Measurements from ENCODE around the gene ARHGAP33. TPM values are rescaled to one million over a fixed set of nuclear protein-coding genes. Genes with fewer than 3 reads are reported as not detected.

Gene ARHGAP33
- total and polyA plus RNA-seq, 2 experiments from 2014 or later: 11.6 to 22.1 TPM

- TF ChIP-seq POLR2AphosphoS5 (IDR thresholded peaks at IDR 0.05; ENCODE audit: low read depth) (no peak), CREB1 (CRISPR knock-in tag; IDR thresholded peaks at IDR 0.05; ENCODE audit: low read depth) (no peak), EZH2phosphoT487 (IDR thresholded peaks at IDR 0.05; ENCODE audit: unreplicated experiment) (no peak), JUNB (IDR thresholded peaks at IDR 0.05; ENCODE audit: unreplicated experiment) (no peak), ZNF114 (CRISPR knock-in tag; IDR thresholded peaks at IDR 0.05) (no peak), CTCF (conservative IDR thresholded peaks at IDR 0.05; ENCODE audit: low read depth in 2 of 2) (0 out of 4 replicates have a peak, but pooled peaks of 1 of the 2 experiments have one; percentile 11)
- H3K27ac Mint-ChIP-seq: no peak overlapping the region
- ATAC-seq: no peak
- Histone ChIP-seq H3K79me2 (replicated peaks; ENCODE audit: insufficient read depth) (peaks cover 9% of the 10 kb centered on the region), H3K27ac (ENCODE audit: low read depth) (no peak overlapping the region), H2AFZ (no peak overlapping the region), H3K4me2 (peak overlapping the region; percentile 93; the same call in 1 of the 2 replicates), H3F3A (replicated peaks; ENCODE audit: low read depth) (0 out of 2 replicates have a peak, but pooled peaks cover 6% of the 10 kb centered on the region), H3K9me2 (ENCODE audit: insufficient read depth) (no peaks in the 10 kb centered on the region), H3K27me3 (ENCODE audit: insufficient read depth) (peaks cover 28% of the 10 kb centered on the region), H3K4me1 (ENCODE audit: insufficient read depth) (peaks cover 4% of the 10 kb centered on the region), H4K20me1 (replicated peaks; ENCODE audit: insufficient read depth) (no peaks in the 10 kb centered on the region; the same call in 1 of the 2 replicates), H3K36me3 (ENCODE audit: insufficient read depth) (no peaks in the 10 kb centered on the region), H3K4me3 (0 out of 2 replicates have a peak overlapping the region, but pooled peaks have one; percentile 94)
- peaks cover 4% of the 10 kb centered on the region; the same call in 2 of the 3 replicates for H3K36me3 Mint-ChIP-seq (ENCODE audit: low read depth)
- DNase-seq (ENCODE audit: low spot score): no peak
- peaks cover 14% of the 10 kb centered on the region for H3K4me1 Mint-ChIP-seq
- H3K27me3 Mint-ChIP-seq (ENCODE audit: insufficient read depth, low read depth, poor library complexity): peaks cover 38% of the 10 kb centered on the region
- H3K4me3 Mint-ChIP-seq: peak overlapping the region; percentile 69
- H3K9me3 Mint-ChIP-seq: no peaks in the 10 kb centered on the region; the same call in 2 of the 3 replicates
Observed at GRCh38 chr19:35754370-35755130, 20.8 kb upstream of the ARHGAP33 start.

- peaks cover 38% of the 10 kb centered on the region for H3K27me3 Mint-ChIP-seq (ENCODE audit: insufficient read depth, low read depth, poor library complexity)
- Histone ChIP-seq H3F3A (replicated peaks; ENCODE audit: low read depth) (0 out of 2 replicates have a peak, but pooled peaks cover 6% of the 10 kb centered on the region), H3K27me3 (ENCODE audit: insufficient read depth) (peaks cover 28% of the 10 kb centered on the region), H3K4me2 (peak overlapping the region; percentile 93), H3K27ac (ENCODE audit: low read depth) (no peak overlapping the region), H3K4me3 (peak overlapping the region; percentile 94), H3K79me2 (replicated peaks; ENCODE audit: insufficient read depth) (peaks cover 13% of the 10 kb centered on the region), H2AFZ (peak overlapping the region; percentile 90), H4K20me1 (replicated peaks; ENCODE audit: insufficient read depth) (no peaks in the 10 kb centered on the region; the same call in 1 of the 2 replicates), H3K9me2 (ENCODE audit: insufficient read depth) (no peaks in the 10 kb centered on the region), H3K4me1 (ENCODE audit: insufficient read depth) (peaks cover 4% of the 10 kb centered on the region), H3K36me3 (ENCODE audit: insufficient read depth) (0 out of 2 replicates have a peak, but pooled peaks cover under 1% of the 10 kb centered on the region)
- H3K27ac Mint-ChIP-seq: no peak overlapping the region
- ATAC-seq (peak; percentile 2; the same call in 2 of the 3 replicates), DNase-seq (ENCODE audit: low spot score) (peak; percentile 21)
- peaks cover 15% of the 10 kb centered on the region for H3K4me1 Mint-ChIP-seq
- peaks cover 10% of the 10 kb centered on the region; the same call in 2 of the 3 replicates for H3K36me3 Mint-ChIP-seq (ENCODE audit: low read depth)
- peak overlapping the region; percentile 69 for H3K4me3 Mint-ChIP-seq
- no peaks in the 10 kb centered on the region; the same call in 2 of the 3 replicates for H3K9me3 Mint-ChIP-seq
- TF ChIP-seq NANOG (IDR thresholded peaks at IDR 0.05; ENCODE audit: borderline replicate concordance) (no peak), ZNF331 (CRISPR knock-in tag; IDR thresholded peaks at IDR 0.05; ENCODE audit: low read depth) (no peak), EZH2 (IDR thresholded peaks at IDR 0.05; ENCODE audit: low read depth, unreplicated experiment) (no peak), STAT1 (IDR thresholded peaks at IDR 0.05; ENCODE audit: unreplicated experiment) (no peak), EZH2phosphoT487 (IDR thresholded peaks at IDR 0.05; ENCODE audit: unreplicated experiment) (no peak), ETS1 (IDR thresholded peaks at IDR 0.05) (no peak), CREB1 (CRISPR knock-in tag; IDR thresholded peaks at IDR 0.05; ENCODE audit: low read depth) (no peak), REST (IDR thresholded peaks at IDR 0.05; ENCODE audit: unreplicated experiment) (no peak), JUNB (IDR thresholded peaks at IDR 0.05; ENCODE audit: unreplicated experiment) (no peak), POLR2AphosphoS5 (IDR thresholded peaks at IDR 0.05; ENCODE audit: low read depth) (no peak)
Observed at GRCh38 chr19:35755131-35755549, 20.2 kb upstream of the ARHGAP33 start.

Measured in GM23338 (cell line).